CD4-positive, alpha-beta T cell treated with Interleukin-4 for 4 hours (primary cell): ENCODE data around the gene DIRAS1.

Source experiments
- DNase-seq: peaks from one replicate; pipeline ENCODE4 v3.0.0-alpha.2; 2020

The DIRAS1 gene, protein sequence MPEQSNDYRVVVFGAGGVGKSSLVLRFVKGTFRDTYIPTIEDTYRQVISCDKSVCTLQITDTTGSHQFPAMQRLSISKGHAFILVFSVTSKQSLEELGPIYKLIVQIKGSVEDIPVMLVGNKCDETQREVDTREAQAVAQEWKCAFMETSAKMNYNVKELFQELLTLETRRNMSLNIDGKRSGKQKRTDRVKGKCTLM

DNA sequence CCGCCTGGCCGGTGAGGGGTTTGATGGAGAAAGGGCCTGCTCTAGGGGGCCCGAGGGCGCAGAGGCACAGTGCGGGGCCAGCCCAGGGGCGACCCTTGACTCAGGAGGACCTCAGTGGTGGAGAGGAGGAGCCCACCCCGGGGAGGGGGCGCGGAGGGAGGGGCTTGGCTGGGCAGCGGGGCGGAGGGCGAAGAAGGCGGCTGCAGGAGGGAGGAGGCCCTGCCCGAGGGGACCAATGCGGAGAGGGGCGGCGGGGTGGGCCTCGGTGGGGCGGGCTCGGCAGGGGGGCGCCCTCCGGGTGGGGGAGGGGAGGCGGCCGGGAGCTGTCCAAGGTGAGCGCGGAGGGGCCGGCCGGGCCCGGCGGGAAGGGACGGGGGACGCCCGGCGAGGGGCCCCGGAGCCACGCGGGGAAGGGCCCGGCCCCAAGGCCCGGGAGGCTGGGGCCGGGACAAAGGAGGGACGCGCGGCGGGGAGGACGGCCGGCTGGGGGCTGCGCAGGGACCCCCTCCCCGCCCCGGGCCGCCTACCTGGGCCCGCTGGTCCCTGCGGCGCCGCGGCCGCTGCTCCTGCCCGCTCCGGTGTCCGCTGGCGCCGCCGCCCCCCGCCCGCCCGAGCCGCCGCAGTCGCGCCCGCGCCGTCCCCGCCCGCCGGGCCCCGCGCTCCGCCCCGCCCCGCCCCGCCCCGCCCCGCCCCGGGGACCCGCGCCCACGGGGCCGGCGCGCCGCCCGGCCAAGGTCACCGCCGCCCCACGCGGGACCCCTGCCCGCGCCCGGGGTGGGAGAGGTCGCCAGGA lies at the start of gene DIRAS1:
DIRAS1 (minus strand) TSS at position 596 of the 793 bp plus-strand sequence. CDS start 3,566 bp downstream, outside the sequence.
- no peak for DNase-seq

DNA sequence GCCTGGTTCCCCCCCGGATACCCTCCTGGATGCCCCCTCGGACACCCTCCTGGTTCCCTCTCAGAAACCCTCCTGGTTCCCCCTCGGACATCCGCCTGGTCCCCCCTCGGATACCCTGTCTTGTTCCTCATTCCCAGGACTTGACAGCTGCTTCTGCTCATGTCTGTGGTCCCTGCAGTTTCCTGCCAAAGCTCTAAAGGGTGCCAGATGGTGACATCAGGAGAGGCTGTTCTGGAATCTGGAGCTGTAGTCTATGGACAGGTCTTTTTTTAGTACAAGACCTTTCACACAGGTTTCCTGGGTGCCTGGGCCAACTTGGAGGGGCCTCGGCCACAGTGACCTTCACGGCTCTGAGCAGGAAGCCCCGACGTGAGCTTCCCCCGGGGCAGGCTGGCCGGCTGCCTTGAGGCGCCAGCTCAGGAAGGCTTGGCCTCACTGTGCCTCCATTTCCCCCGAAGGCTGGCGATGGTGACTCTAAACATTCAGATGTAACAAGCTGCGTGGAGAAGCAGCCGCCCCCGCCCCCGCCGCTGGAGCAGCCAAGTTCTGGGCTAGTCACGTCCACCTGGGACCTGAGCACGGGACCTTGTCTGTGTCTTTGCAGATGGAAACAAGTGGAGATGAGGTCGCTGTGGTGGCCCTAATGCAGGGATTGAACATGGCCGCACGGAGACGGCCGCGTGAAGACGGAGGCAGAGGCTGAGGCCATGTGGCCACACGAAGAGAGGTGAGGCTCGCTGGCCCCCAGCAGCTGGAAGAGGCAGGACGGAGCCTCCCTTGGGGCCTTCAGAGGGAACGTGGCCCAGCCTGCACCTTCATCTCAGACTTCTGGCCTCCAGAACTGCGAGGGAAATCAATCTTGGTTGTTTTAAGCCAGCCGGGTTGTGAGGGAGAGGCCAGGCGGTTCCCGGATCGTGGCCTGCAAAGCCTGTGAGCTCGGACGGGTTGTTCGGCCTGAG lies 49.2 kb upstream of the DIRAS1 start:
- no peak for DNase-seq

DNA sequence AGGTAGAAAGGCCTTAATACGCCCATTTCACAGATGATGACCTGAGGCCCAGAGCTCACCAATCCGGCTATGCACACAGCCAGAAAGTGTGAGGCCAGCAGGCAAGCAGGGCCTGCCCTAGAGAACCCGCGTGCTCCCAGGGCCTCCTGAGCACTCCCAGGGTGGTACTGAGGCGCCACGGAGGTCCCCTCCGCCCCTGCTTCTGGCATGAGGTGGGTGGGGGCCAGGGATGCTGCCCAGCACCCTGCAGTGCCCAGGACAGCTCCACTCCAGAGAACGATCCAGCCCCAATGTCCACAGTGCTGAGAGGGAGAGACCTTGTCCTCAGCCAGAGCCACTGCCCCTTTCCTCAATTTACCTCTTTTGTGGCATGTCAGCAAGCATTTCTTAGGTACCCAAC lies 48.0 kb upstream of the DIRAS1 start:
- DNase-seq, result no peak

DNA sequence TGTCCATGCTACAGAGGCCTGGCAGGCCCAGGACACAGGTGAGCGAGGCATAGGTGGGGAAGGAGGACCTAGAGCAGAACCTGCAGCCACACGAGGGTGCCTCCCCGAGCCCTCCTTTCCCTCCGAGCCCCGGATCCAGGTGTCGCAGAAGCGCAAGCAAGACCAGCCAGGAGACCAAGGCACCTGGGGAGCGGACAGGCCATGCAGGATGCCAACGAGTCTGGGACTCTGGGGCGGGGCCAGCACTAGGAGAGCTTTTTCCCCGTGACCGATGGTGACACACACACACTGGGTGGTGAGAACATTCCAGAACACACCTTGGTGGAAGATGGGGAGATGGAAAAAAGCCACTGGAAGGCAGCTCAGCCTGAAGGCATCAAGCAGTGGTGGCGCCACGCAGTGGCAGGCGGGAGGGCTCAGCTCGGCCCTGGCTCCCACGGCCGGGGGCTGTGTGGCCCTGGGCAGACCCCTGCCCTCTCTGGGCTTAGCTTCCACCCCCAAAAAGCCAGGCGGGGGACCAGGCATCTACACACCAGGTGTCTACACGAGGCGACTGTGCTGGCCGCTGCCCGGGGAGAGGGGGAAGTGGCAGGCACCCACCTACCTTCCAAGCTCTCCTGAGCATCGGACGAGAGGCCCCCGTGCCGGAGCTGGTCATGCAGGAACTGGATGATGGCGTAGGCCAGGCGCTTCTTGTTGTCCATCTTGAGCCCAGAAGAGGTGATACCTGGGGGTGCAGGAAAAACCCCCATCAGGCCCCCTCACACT lies 47.4 kb upstream of the DIRAS1 start:
- DNase-seq, result no peak

DNA sequence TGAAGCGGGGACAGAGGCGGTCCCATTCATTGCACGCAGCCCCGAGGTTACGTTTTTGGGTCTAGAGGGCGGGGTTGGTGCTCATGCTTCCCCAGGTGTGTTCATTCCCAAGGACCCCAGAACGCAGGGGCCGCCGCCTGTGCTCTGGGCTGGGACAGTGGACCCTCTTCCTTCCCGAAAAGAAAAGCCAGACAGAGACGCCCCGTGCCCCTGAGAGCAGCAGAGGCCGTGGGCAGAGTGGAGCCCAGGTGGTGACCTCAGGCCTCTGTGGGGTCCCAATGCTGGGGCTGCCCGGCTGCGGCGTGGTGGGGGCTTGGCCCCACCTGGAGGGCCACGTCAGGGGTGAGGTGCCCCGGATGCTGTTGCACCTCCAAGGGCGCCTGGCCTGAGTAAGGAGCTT lies 46.5 kb upstream of the DIRAS1 start:
- DNase-seq, result no peak

DNA sequence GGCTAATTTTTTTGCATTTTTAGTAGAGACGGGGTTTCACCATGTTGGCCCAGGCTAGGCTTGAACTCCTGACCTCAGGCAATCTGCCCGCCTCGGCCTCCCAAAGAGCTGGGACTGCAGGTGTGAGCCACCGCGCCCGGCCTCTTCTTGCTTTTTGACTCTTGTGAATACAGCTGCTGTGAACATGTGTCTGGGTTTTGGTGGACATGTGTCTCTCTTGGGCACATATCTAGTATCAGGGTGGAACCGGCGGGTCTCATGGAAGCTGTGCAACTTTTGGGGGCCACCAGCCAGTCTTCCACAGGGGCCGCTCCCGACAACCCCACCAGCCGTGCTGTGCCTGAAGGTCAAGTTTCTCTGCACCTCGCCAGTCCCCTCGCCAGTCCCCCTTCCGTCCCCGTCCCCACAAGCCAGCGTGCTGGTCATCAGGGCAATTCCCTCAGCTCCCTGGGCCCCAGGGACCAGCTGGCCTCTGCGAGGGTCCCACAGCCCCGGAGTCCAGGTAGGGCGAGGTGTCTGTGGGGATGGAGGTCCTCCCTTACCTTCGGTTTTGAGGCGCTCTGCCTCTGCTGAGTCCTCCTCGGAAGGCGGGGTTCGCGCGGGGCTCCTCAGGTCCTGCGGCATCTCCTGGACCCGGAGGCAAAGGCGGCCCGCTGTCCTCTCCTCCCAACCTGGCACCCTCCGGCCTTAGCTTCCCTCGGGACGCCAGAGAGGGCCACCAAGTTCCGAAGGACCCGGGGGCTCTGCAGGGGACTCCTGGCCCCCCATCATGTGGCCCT lies 45.6 kb upstream of the DIRAS1 start:
- no peak for DNase-seq

DNA sequence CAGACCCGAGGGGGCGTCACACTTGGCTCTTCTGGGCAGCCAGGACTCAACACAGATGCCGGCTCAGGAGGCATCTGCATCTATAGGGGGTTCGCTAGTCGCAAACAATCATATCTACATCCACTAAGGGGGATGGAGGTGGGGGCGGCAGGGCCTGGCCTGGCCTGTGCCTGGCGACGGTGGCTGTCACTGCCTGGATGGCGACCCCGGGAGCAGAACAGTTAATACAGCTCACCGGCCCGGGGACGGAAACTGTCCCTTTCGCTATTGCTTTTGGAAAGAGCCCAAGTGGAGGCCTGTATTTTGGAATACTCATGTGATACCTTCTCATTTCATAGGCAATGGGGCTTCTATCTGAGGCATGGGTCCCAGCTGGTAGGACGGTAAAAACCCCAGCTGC lies 44.2 kb upstream of the DIRAS1 start:
- DNase-seq, result no peak

DNA sequence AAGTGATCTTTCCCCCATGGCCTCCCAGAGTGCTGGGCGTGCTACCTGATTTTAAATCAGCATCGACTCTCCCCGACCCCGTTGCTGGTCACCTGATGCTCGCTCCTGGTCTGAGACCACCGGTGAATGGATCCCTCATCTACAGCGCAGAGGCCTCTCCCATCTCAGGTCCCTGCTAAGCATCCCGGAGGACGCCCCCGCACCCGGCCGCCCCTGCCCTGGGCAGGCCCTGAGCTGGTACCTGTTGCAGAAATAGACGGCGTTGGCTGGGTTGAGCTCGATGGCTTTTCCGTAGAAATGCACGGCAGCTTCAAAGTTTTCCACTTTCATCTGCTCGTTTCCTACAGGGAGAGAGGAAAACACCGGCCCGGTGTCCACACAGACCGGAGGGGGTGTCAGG lies 43.8 kb upstream of the DIRAS1 start:
- no peak for DNase-seq

DNA sequence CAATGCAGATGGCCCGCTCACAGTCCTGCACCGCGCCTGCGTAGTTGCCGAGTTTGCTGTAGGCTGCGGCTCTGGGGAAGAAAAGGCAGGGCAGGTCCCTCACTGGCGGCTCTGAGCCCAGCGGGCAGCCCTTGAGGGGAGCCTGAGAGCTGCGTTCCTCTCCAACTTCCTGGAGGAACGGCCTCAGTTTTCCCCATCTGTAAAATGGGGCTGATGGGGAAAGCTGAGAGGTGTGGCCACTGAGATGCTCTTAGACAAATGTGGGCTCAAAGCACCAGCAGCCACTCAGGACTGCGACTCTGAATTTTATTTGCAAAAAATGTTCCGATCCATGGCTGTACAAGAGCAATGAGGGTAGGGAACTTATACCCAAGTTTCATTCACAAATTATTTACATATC lies 42.5 kb upstream of the DIRAS1 start:
- DNase-seq, result no peak

DNA sequence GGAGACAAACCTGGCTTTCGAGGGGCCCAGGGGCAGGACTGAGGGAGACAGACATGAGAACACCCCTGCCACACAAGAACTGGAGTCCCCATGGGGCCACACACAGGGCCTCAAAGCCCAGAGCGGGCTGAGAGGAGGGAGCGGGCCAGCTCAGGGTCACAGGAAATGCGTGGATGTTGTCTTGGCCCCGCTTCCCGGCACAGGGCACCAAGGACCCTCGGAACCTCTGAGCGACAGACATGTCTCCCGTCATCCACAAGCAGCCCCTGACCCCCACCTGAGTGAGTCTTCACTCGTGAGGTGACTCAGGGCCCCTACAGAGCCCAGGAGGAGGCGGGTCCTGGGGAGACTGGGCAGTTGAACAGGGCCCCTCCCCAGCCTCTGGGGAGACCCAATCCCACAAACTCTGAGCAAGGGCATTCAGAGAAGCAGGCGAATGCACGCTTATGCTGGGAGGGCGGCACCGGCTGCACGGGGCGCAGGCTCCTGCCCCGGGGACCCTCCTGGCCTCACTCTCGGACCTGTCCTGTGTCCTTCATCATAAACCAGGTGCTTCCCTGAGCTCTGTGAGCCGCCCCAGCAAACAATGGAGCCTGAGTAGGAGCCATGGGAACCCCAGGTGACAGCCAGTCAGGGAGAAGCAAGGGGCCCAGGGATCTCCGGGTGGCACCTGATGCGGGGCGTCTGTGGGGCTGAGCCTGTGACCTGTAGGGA lies 41.8 kb upstream of the DIRAS1 start:
- DNase-seq, result no peak

DNA sequence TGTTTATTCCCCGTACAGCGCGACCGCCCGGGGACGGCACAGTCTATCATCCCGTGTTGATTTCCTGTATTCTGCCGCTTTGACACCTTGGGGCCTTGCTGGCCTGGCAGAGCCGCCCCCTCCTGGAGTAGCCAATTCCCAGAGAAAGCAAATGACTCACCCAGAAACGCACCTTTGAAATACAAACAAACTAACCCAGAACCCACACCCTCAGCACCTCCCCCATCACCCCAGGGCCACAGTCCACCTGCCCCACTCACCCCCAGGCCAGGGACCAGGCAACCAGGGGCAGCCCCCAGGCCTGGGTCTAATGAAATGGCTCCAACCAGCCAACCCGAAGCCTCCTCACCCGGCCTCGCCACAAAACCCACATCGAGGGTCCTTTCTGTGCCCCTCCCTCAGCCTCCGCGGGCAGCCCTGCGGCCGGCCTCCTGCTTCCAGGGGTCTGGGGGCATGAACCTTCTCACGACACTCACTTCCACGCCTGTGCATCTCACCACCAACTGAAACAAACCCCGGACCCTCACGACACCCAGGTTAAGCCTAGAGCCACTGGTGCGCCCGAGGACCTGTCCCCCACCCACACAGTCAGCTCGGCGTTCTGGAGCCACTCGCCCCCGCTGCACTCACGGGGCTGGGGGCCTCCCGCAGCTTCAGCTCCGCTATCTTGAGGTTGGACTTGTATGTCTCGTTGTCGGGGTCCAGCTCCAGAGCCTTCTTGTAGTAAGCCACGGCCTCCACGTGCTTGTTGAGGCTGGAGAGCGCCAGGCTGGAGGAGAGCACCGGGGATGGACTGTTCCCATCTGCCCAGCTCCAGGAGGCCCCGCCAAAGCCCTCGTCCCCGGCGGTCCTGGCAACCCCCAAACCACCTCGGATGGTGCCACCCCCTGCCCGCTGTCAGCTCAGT lies 41.0 kb upstream of the DIRAS1 start:
- DNase-seq, result no peak

DNA sequence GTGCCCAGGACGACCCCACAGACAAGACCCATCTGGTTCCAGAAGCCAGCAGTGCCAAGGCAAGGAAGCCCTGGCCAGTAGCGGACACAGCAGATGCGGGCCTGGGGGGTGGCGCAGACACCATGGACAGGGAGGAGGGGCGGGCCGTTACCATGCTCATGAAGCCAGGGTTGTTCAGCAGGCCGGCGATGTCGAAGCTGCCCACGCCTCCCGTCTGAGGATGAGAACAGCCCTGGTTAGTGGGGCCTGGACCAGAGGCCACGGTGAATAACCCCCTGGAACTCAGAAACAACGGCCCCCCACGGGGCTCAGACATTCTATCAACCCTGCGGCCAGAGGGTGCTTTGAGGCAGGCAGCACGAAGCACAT lies 40.1 kb upstream of the DIRAS1 start:
- DNase-seq, result no peak

DNA sequence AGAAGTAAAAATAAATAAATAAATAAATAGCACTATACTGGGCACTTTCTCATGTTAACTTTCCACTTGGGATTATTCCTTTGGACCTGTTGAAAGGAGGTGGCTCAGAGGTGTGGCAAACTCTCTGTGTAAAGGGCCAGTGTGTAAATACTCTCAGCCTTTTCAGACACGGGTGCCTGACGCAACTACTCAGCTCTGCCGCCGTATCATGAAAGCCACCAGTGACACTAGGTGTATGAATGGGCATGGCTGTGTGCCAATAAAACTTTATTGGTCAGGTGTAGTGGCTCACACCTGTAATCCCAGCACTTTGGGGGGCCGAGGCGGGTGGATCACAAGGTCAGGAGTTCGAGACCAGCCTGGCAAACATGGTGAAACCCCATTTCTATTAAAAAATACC lies 38.8 kb upstream of the DIRAS1 start:
- no peak for DNase-seq

DNA sequence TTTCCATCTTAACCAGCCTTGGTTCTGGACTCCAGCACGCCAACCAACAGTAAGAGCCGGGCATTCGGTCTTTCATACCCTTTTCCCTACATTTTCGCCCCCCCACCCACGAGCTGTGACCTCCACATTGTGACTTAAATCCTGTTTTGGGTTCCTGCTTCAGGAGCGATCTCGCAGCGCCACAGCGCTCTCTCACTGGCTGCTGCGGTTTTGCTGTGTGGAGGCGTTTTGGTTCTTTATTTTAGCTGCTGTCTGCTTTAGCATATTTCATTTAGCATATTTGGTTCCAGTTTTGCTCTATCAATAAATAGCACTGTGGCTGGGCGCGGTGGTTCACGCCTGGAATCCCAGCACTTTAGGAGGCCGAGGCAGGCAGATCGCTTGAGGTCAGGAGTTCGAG lies 38.2 kb upstream of the DIRAS1 start:
- no peak for DNase-seq

DNA sequence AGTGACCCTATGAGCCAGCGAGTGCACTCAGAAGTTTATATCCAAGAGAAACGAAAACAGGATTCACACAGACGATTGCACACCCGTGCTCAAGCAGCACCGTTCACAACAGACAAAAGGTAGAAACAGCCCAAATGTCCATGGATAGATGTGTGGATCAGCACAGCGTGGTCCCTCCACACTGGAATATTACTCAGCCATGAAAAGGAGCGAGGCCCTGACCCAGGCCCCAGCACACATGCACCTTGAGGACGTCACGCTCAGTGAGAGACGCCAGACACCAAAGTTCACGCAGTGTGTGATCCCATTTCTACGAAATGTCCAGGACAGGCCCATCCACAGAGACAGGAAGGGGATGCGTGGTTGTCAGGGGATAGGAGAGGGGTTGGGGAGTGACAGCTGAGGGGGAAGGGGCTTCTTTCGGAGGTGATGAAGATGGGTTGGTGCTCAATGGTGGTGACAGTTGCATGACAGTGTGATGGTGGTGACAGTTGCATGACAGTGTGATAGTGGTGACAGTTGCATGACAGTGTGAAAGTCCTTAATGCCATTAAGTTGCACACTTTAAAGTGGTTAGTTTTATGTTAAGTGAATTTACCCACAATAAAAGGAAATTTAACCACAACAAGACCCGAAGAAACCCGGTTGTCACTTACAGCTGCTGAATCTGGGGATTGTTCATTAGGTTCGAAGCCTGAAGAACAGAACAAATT lies 37.6 kb upstream of the DIRAS1 start:
- DNase-seq, result no peak

DNA sequence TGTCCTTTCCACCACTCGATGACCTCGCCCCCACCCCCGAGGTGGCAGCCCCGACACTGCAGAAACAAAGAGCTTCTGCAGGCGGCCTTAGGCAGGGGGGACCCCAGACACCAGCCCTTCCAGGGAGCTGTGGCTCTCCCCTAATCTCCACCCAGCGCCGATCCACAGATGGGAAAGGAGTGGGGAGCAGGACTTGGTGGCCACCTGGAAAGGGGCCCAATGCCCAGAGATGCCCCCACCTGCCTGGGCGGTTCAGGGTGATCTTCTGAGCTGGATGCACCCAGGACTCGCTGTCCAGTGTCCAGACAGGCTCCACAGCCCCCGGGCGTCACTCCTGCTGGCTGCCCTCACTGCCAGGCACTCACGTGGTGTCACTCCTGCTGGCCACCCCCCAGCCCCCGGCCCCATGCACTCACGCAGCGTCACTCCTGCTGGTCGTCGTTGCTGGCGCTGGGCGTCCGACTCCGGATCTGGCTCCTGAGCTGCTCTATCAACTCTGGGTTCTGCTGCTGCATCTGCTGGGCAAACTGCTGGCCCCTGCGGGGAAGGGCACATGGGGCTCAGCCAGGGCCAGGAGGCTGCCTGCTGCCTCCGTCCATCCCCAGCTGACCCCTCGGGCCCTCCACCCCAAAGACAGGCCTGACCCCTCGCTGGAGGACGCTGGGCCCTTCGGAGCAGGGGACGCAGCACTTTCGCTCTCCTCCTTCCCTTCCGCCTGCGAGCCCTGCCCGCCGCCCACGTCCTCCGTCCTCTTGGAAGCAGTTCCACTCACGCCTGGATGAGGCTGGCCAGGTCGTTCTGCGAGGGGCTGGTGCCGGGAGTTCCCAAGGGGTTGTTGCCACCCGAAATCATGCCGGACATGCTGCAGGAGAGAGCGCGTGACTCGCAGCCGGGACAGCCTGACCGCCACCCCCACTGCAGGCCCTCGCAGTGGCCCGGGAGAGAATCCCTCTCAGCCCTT lies 36.0 kb upstream of the DIRAS1 start:
- DNase-seq, result no peak

DNA sequence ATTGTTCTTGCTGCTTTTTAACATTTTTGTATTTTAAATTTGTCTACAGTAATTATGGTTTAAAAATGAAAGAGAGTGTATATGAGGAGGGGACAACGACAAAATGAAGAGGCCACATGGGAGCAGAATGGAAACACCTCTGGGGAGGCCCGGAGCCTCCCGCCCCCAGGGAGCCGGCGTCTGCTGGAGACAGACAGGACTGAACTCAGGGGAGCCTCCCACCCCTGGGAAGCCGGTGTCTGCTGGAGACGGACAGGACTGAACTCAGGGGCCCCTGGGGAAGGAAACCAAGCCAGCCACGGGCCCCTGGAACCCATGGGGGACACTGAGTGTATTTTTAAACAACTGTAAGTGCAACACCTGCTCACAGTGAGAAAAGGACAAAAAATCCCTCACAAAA lies 35.3 kb upstream of the DIRAS1 start:
- DNase-seq, result no peak

DNA sequence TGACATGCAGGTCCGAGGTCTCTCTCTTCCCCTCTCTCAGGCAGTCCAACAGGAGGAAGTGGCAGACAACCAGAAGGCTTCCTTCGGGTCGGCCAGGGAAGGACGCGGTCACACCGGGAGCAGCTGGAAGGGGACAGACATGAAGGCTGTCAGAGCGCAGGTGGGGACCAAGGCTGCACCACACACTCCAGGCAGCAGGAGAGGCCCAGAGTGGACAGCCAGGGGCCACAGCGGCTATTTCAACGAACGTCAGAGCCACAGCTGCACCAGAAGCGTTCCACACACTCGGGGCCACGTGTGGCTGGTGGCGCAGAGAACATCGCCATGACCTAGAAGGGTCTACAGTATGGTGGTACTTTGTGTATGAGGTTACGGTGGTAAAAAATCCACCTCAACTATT lies 34.6 kb upstream of the DIRAS1 start:
- no peak for DNase-seq

DNA sequence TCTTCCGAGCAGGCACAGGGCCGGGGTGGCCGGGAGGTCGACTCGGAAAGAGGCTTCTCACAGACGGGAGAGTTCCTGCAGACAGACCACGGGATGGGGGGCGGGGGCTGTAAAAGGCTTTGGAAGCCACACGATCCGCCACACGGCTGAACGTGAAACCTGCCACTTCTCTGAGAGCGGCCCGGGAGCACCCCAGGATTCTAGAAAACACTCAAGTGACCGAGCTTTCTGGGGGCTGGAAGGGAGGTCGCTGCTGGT lies 34.2 kb upstream of the DIRAS1 start:
- no peak for DNase-seq
